KMS-11 (cell line): ENCODE results near the gene DBNL.
A peak's percentile ranks its signal among the peaks of the same experiment; 100 is the strongest.

Source experiments
- H2AFZ ChIP-seq: fragments of 200-600 bp; sonication (generic); 2 replicates; pipeline ENCODE4 v1.6.1; 2016; ENCODE audit warnings: antibody characterized with exemption, mixed run types, low read depth
- H3K27ac ChIP-seq: fragments of 200-600 bp; sonication (generic); 2 replicates; pipeline ENCODE4 v1.6.1; 2016; ENCODE audit warnings: mild to moderate bottlenecking, mixed run types
- H3K27me3 ChIP-seq: fragments of 200-600 bp; sonication (generic); 2 replicates; pipeline ENCODE4 v1.6.1; 2017; ENCODE audit warnings: mild to moderate bottlenecking, low read depth, mixed run types, moderate library complexity; ENCODE audit not compliant: insufficient read depth
- H3K36me3 ChIP-seq: fragments of 200-600 bp; sonication (generic); 2 replicates; pipeline ENCODE4 v1.6.1; 2017; ENCODE audit warnings: mild to moderate bottlenecking, mixed run types; ENCODE audit not compliant: insufficient read depth
- H3K4me1 ChIP-seq: fragments of 200-600 bp; sonication (generic); 2 replicates; pipeline ENCODE4 v1.6.1; 2016; ENCODE audit warnings: mild to moderate bottlenecking, low read depth, mixed run types; ENCODE audit not compliant: poor library complexity, severe bottlenecking
- H3K4me2 ChIP-seq: fragments of 200-600 bp; sonication (generic); 2 replicates; pipeline ENCODE4 v1.7.0; 2016; ENCODE audit warnings: mild to moderate bottlenecking, mixed run types
- H3K4me3 ChIP-seq: fragments of 200-600 bp; sonication (generic); IDR thresholded peaks from 2 replicates; pipeline ENCODE4 v1.6.1; 2017; ENCODE audit warnings: low read depth, low read length, mixed read lengths; ENCODE audit not compliant: insufficient read depth
- H3K79me2 ChIP-seq: fragments of 200-600 bp; sonication (generic); 2 replicates; pipeline ENCODE4 v1.6.1; 2016; ENCODE audit warnings: low read depth, mixed run types; ENCODE audit not compliant: insufficient read depth
- H3K9ac ChIP-seq: fragments of 200-600 bp; sonication (generic); 2 replicates; pipeline ENCODE4 v1.6.1; 2016; ENCODE audit warnings: mild to moderate bottlenecking, mixed run types
- H4K20me1 ChIP-seq: fragments of 200-600 bp; sonication (generic); 2 replicates; pipeline ENCODE4 v1.6.1; 2016; ENCODE audit warnings: mild to moderate bottlenecking, mixed run types; ENCODE audit not compliant: insufficient read depth
- CTCF ChIP-seq: fragments of 200-600 bp; sonication (generic); conservative IDR thresholded peaks from 2 replicates; pipeline ENCODE4 v1.6.1; 2017; ENCODE audit warnings: low read depth, mild to moderate bottlenecking, antibody characterized with exemption, low read length, moderate library complexity, mixed read lengths

DBNL gene

GRCh38 chr7:44084701-44085100 is 40.2 kb downstream of the DBNL start:
- Histone ChIP-seq H3K79me2 (no peaks in the 10 kb centered on the region), H4K20me1 (no peaks in the 10 kb centered on the region), H3K27ac (no peak overlapping the region), H3K9ac (no peak overlapping the region), H3K4me3 (no peak overlapping the region), H3K4me2 (no peak overlapping the region), H3K36me3 (no peaks in the 10 kb centered on the region), H2AFZ (no peak overlapping the region), H3K27me3 (peaks cover 10% of the 10 kb centered on the region; the same call in 1 of the 2 replicates), H3K4me1 (peaks cover 4% of the 10 kb centered on the region)
- no peak for TF ChIP-seq CTCF

DNA sequence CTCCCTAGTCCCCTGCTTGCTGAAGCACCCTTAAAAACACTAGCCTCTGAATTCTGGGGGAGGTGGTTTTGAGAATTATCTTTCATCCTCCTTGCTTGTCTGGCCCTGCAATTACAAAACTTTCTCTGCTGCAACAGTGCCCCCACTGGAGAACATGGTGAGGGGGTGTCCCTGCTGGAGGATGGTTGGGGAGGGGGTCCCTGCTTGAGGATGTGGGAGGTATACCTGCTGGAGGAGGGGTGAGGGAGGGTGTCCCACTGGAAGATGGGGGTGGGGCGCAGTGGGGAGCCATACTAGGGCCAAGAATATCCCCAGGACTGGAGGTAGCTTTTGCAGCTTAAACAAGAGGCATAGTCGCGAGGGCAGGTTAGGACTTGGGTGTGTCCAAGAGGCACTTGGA is 41.0 kb downstream of the DBNL start:
- Histone ChIP-seq H3K36me3 (no peaks in the 10 kb centered on the region), H3K4me3 (no peak overlapping the region), H3K4me1 (peaks cover 4% of the 10 kb centered on the region), H2AFZ (no peak overlapping the region), H3K9ac (no peak overlapping the region), H3K27ac (no peak overlapping the region), H4K20me1 (no peaks in the 10 kb centered on the region), H3K4me2 (no peak overlapping the region), H3K79me2 (no peaks in the 10 kb centered on the region), H3K27me3 (peaks cover 10% of the 10 kb centered on the region; the same call in 1 of the 2 replicates)
- 0 out of 2 replicates have a peak, but pooled peaks have one; percentile 19 for TF ChIP-seq CTCF

- Histone ChIP-seq H3K4me3 (no peak overlapping the region), H3K36me3 (no peaks in the 10 kb centered on the region), H3K4me1 (peaks cover 4% of the 10 kb centered on the region), H3K9ac (no peak overlapping the region), H3K4me2 (no peak overlapping the region), H4K20me1 (no peaks in the 10 kb centered on the region), H3K27ac (no peak overlapping the region), H3K27me3 (peaks cover 10% of the 10 kb centered on the region; the same call in 1 of the 2 replicates), H2AFZ (no peak overlapping the region), H3K79me2 (no peaks in the 10 kb centered on the region)
- TF ChIP-seq CTCF = no peak
Observed at GRCh38 chr7:44086627-44087026, 42.1 kb downstream of the DBNL start.

DNA sequence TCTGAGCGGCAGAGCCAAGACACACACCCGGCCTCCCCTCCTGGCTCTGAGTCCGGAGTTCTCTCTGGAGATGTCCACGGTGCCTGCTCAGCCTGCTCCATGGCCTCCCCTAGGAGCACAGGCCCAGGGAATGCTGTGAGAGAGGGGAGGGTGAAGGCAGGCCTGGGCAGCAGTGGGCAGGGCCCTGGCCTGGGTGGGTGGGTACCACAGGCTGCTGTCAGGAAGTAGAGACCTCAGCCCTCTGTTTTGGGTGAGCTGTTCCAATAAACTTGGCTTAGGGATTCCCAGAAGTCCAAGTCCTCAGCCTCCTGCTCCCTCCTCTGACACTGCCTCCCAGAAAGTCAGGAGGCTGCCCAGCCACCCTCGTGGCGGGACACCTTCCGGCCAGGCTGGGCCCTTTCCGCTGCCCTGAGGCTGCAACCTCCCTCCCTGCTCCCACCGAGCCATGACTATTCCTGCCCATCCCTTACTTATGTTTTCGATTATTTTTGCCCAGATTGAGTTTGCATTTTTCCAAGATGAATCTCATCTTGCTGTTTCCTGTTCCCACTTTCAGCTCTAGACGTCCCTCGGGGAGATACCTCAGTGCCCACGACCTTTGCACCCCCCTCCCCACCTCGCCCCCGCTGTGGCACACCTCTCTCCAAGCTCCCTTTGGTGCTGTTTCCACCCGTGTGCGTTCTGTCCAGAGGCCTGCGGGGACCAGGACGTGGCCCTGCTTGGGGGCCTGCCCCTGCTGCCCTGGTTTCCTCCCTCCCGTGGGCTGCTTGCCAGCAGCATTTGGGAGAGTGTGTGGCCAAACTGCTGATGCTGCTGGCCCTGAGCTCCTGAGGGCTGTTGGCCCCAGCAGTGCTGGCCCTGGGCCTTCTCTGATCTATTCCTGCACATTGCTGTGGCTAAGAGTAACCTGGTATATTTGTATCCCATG is 43.7 kb downstream of the DBNL start:
- no peaks in the 10 kb centered on the region for H4K20me1 ChIP-seq
- H3K9ac ChIP-seq = no peak overlapping the region
- H2AFZ ChIP-seq = no peak overlapping the region
- no peak overlapping the region for H3K4me3 ChIP-seq
- no peak overlapping the region for H3K27ac ChIP-seq
- H3K79me2 ChIP-seq = no peaks in the 10 kb centered on the region
- peaks cover 1% of the 10 kb centered on the region for H3K4me1 ChIP-seq
- no peak for TF ChIP-seq CTCF
- H3K36me3 ChIP-seq = no peaks in the 10 kb centered on the region
- peaks cover 10% of the 10 kb centered on the region; the same call in 1 of the 2 replicates for H3K27me3 ChIP-seq
- no peak overlapping the region for H3K4me2 ChIP-seq
